Measurements from ENCODE around the gene AGAP1.

DNA sequence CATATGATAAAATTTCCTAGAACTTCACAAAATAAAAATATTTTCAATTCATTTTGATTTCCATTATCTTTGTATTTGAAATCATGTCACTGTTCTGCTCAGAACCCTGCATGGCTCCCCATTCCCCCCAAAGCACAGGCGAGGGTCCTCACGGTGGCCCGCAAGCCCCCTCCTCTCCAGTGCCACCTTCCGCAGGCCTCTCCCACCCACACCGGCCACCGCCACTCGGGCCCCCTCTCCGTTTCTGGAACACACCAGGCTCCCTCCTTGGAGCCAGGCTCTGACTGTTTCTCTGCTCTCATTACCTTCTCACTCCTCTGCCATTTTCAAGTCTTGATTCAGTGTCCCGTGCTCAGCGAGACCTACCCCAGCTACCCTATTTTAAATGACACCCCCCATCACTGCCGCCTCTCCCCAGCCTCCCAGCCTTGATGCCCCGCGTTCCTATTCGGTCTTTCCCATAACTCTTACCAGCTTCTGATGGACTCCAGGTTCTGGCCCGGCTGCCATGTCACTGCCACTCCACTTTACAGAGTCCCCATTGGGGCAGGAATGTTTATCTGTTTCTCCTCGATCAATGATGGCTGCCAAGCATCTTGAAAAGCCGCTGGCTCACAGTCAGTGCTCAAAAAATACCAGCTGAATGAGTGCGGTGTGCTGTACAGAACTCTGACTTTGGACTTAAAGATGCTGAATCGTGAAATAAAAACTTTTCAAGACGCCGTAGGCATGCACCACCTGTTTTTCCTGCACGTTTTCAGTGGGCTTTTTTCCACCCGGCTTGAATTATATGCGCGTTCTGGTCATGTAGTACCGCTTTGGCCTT, 473.3 kb downstream of the AGAP1 start:
- TF ChIP-seq, protein P1, sequence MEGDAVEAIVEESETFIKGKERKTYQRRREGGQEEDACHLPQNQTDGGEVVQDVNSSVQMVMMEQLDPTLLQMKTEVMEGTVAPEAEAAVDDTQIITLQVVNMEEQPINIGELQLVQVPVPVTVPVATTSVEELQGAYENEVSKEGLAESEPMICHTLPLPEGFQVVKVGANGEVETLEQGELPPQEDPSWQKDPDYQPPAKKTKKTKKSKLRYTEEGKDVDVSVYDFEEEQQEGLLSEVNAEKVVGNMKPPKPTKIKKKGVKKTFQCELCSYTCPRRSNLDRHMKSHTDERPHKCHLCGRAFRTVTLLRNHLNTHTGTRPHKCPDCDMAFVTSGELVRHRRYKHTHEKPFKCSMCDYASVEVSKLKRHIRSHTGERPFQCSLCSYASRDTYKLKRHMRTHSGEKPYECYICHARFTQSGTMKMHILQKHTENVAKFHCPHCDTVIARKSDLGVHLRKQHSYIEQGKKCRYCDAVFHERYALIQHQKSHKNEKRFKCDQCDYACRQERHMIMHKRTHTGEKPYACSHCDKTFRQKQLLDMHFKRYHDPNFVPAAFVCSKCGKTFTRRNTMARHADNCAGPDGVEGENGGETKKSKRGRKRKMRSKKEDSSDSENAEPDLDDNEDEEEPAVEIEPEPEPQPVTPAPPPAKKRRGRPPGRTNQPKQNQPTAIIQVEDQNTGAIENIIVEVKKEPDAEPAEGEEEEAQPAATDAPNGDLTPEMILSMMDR (IDR thresholded peaks at IDR 0.05) = no peak
- no peak for TF ChIP-seq POLR2A (IDR thresholded peaks at IDR 0.05)

All from heart left ventricle (tissue), 13 donors.